Tibial nerve (tissue), 4 donors: ENCODE results near the gene ZCRB1. TPM values are rescaled to one million over a fixed set of nuclear protein-coding genes. Genes with fewer than 3 reads are reported as not detected.

ENCODE experiments used
- DNase-seq, 2 donors: peaks; one replicate each; pipeline ENCODE4 v3.0.0-alpha.2; 2019; ENCODE audit warnings: low spot score in 2 of 2
- H3K27ac ChIP-seq, 4 donors: fragments of 200-600 bp; sonication (generic) in 3 of 4; one replicate each; pipeline ENCODE4 v1.5.1; 2017 to 2019; ENCODE audit warnings: mild to moderate bottlenecking in 1 of 4
- H3K27me3 ChIP-seq, 2 donors: fragments of 200-600 bp; sonication (generic) in 1 of 2; one replicate each; pipeline versions ENCODE4 v1.5.1 to v1.6.0; 2017 to 2019
- H3K36me3 ChIP-seq, 3 donors: fragments of 200-600 bp; sonication (generic); one replicate each; pipeline ENCODE4 v1.5.1; 2018 to 2019
- H3K4me1 ChIP-seq, 4 donors: fragments of 200-600 bp; sonication (generic) in 3 of 4; one replicate each; pipeline ENCODE4 v1.5.1; 2017 to 2019
- H3K4me3 ChIP-seq, 4 donors: fragments of 200-600 bp; sonication (generic) in 3 of 4; one replicate each; pipeline ENCODE4 v1.5.1; 2017 to 2019; ENCODE audit warnings: mild to moderate bottlenecking in 1 of 4, moderate library complexity in 1 of 4
- H3K9me3 ChIP-seq, 4 donors: fragments of 200-600 bp; sonication (generic) in 3 of 4; one replicate each; pipeline ENCODE4 v1.5.1; 2017 to 2019
- CTCF ChIP-seq, 5 experiments: fragments of 200-600 bp in 3 of 5; fragments of 450-650 bp in 2 of 5; sonication (generic) in 3 of 5; IDR thresholded peaks; one replicate each; pipeline ENCODE4 v1.5.1; 2016 to 2019; ENCODE audit warnings: antibody characterized with exemption in 5 of 5, mild to moderate bottlenecking in 3 of 5, moderate library complexity in 2 of 5
- EP300 ChIP-seq, 2 donors: sonication (generic); formaldehyde crosslinking; IDR thresholded peaks; one replicate each; pipeline ENCODE4 v1.6.1; 2017; ENCODE audit warnings: antibody characterized with exemption in 2 of 2, mild to moderate bottlenecking in 1 of 2
- POLR2A ChIP-seq, 2 donors: fragments of 450-650 bp; IDR thresholded peaks; one replicate each; pipeline ENCODE4 v1.6.1; 2017; ENCODE audit warnings: antibody characterized with exemption in 2 of 2, mild to moderate bottlenecking in 2 of 2, moderate library complexity in 2 of 2
- WGBS, 2 donors: methylation state at CpG; one replicate each; pipeline ENCODE4 v1.1.5; 2018; 5-methylcytosine and 5-hydroxymethylcytosine counted together
- total RNA-seq, 4 donors: library from RNA; depleted of rRNA; stranded (reverse); fragments of >200 nt; gene quantifications; one replicate each; pipeline ENCODE4 v1.1.0, GENCODE V29; 2016

Gene ZCRB1
- total RNA-seq, 4 donors from 2014 or later: 19.8 to 44.8 (median 32.3) TPM

DNA sequence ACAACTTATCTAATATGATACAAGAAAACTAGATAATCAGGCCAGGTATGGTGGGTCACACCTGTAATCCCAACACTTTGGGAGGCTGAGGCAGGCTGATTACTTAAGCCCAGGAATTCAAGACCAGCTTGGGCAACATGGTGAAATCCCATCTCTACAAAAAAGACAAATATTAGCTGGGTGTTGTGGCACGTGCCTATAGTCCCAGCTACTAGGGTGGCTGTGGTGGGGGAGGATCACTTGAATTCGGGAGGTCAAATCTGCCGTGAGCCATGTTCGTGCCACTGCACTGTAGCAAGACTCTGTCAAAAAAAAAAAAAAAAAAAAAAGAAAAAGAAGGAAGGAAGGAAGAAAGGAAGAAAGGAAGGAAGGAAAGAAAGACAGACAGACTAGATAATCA lies 27.0 kb downstream of the ZCRB1 start:
- Histone ChIP-seq H3K27me3 (peaks cover 0 to 2% of the 10 kb centered on the region in 2 donors), H3K36me3 (peaks cover 0 to 5% (median 0%) of the 10 kb centered on the region in 3 donors), H3K4me3 (no peak overlapping the region), H3K9me3 (peaks cover 0 to 4% (median 0%) of the 10 kb centered on the region in 4 donors), H3K27ac (no peak overlapping the region), H3K4me1 (no peaks in the 10 kb centered on the region)
- WGBS, 2 donors: 84 to 95% methylated on average over 4 of the region's 4 CpGs
- no peak for DNase-seq
- no peak for TF ChIP-seq EP300 (IDR thresholded peaks at IDR 0.05)

GRCh38 chr12:42296503-42297109 lies 29.3 kb downstream of the ZCRB1 start:
- Histone ChIP-seq H3K36me3 (no peaks in the 10 kb centered on the region), H3K9me3 (peaks cover 0 to 4% (median 0%) of the 10 kb centered on the region in 4 donors), H3K27ac (no peak overlapping the region), H3K4me3 (no peak overlapping the region), H3K4me1 (no peaks in the 10 kb centered on the region), H3K27me3 (peaks cover 0 to 2% of the 10 kb centered on the region in 2 donors)
- 88 to 93% methylated on average over 5 of the region's 5 CpGs for WGBS, 2 donors
- TF ChIP-seq CTCF (IDR thresholded peaks at IDR 0.05) (no peak), POLR2A (IDR thresholded peaks at IDR 0.05) (no peak), EP300 (IDR thresholded peaks at IDR 0.05) (no peak)
- no peak for DNase-seq

DNA sequence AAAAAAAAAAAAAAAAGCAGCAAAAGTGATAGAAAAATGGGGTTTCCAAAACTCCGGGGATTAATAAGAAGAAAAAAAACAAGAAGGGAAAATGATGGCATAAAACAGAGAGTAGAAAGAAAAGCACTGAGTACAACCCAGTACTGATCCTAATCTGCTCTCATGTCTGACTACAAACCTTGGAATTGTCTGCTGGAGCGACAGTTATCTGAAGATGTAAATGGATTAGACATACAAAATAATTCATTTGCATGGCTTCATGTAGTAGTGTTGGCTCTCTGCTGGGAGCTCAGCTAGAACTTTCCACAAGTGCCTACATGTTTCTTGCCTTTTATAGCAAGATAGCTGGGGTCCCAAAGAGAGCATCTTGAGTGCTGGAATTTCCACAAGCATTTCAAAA lies 34.2 kb downstream of the ZCRB1 start:
- no peak overlapping the region for H3K27ac ChIP-seq
- H3K36me3 ChIP-seq: no peaks in the 10 kb centered on the region
- H3K27me3 ChIP-seq: peaks cover 0 to 2% of the 10 kb centered on the region in 2 donors
- H3K4me1 ChIP-seq: no peaks in the 10 kb centered on the region
- H3K9me3 ChIP-seq: peaks cover 0 to 3% (median 0%) of the 10 kb centered on the region in 4 donors
- TF ChIP-seq POLR2A (IDR thresholded peaks at IDR 0.05) (no peak), EP300 (IDR thresholded peaks at IDR 0.05) (no peak), CTCF (IDR thresholded peaks at IDR 0.05) (no peak)
- H3K4me3 ChIP-seq: no peak overlapping the region
- no peak for DNase-seq
- WGBS, 2 donors: 89 to 90% methylated on average over 2 of the region's 2 CpGs

- no peaks in the 10 kb centered on the region for H3K27me3 ChIP-seq
- no peak for DNase-seq
- TF ChIP-seq EP300 (IDR thresholded peaks at IDR 0.05): no peak
- no peak for TF ChIP-seq CTCF (IDR thresholded peaks at IDR 0.05)
- no peak for TF ChIP-seq POLR2A (IDR thresholded peaks at IDR 0.05)
- no peaks in the 10 kb centered on the region for H3K36me3 ChIP-seq
- no peaks in the 10 kb centered on the region for H3K4me1 ChIP-seq
- no peak overlapping the region for H3K27ac ChIP-seq
- 74 to 76% methylated on average over 9 of the region's 9 CpGs for WGBS, 2 donors
- no peak overlapping the region for H3K4me3 ChIP-seq
- no peaks in the 10 kb centered on the region for H3K9me3 ChIP-seq
Measured at GRCh38 chr12:42288544-42288943, 37.4 kb downstream of the ZCRB1 start.

DNA sequence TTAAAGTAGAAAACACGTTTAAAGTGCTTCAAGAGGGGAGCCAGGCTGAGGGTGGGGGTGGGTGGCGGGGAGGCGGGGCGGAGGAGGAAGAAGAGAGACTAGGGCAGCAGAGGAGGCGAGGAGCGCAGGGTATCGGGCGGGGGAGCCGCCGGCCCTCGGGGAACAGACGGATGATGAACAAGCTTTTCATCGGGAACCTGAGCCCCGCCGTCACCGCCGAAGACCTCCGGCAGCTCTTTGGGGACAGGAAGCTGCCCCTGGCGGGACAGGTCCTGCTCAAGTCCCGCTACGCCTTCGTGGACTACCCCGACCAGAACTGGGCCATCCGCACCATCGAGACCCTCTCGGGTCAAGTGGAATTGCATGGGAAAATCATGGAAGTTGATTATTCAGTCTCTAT lies 39.2 kb downstream of the ZCRB1 start:
- TF ChIP-seq POLR2A (IDR thresholded peaks at IDR 0.05) (no peak), EP300 (IDR thresholded peaks at IDR 0.05) (no peak), CTCF (IDR thresholded peaks at IDR 0.05) (no peak)

More for the DNA sequence above, 39.2 kb downstream of the ZCRB1 start:
- Histone ChIP-seq H3K27ac (no peak overlapping the region), H3K4me1 (no peaks in the 10 kb centered on the region), H3K9me3 (no peaks in the 10 kb centered on the region), H3K27me3 (no peaks in the 10 kb centered on the region), H3K36me3 (no peaks in the 10 kb centered on the region), H3K4me3 (no peak overlapping the region)
- 89% methylated on average over 25 to 26 of the region's 26 CpGs for WGBS, 2 donors
- no peak for DNase-seq
